Prostate gland (tissue), 2 donors: Measurements from ENCODE around the gene RAD51B. TPM values are rescaled to one million over a fixed set of nuclear protein-coding genes. Genes with fewer than 3 reads are reported as not detected.

Source experiments
- DNase-seq: peaks from one replicate; pipeline ENCODE4 v3.0.0-alpha.2; 2019; ENCODE audit warnings: low spot score
- H3K27ac ChIP-seq, 2 donors: fragments of 200-600 bp; sonication (generic); 2 replicates each; pipeline ENCODE4 v1.5.1; 2017 to 2019
- H3K27me3 ChIP-seq: fragments of 200-600 bp; sonication (generic); replicated peaks from 2 replicates; pipeline ENCODE4 v1.5.1; 2019; ENCODE audit not compliant: insufficient read depth
- H3K36me3 ChIP-seq, 2 donors: fragments of 200-600 bp; sonication (generic); 1 replicate in 1 of 2; 2 replicates in 1 of 2; pipeline versions ENCODE4 v1.5.1 to v1.8.1; 2017 to 2019
- H3K4me1 ChIP-seq: fragments of 200-600 bp; sonication (generic); replicated peaks from 2 replicates; pipeline ENCODE4 v1.5.1; 2019
- H3K4me3 ChIP-seq, 2 donors: fragments of 200-600 bp; sonication (generic); 2 replicates each; pipeline ENCODE4 v1.5.1; 2017 to 2019
- H3K9me3 ChIP-seq: fragments of 200-600 bp; sonication (generic); 2 replicates; pipeline ENCODE4 v1.5.1; 2017
- CTCF ChIP-seq, 4 experiments: fragments of 200-600 bp in 2 of 4; fragments of 450-650 bp in 2 of 4; sonication (generic) in 2 of 4; IDR thresholded peaks; 1 replicate in 3 of 4; 2 replicates in 1 of 4; pipeline ENCODE4 v1.5.1; 2016 to 2019; ENCODE audit warnings: antibody characterized with exemption in 4 of 4, mild to moderate bottlenecking in 2 of 4, moderate library complexity in 2 of 4
- POLR2A ChIP-seq: fragments of 450-650 bp; IDR thresholded peaks from one replicate; pipeline ENCODE4 v1.6.1; 2016; ENCODE audit warnings: antibody characterized with exemption, mild to moderate bottlenecking
- POLR2AphosphoS5 ChIP-seq: sonication (generic); formaldehyde crosslinking; IDR thresholded peaks from one replicate; pipeline ENCODE4 v1.6.1; 2017; ENCODE audit warnings: antibody characterized with exemption
- WGBS: methylation state at CpG from one replicate; pipeline ENCODE4 v1.1.5; 2018; 5-methylcytosine and 5-hydroxymethylcytosine counted together
- intact Hi-C: fragments of 100-400 bp; cut with DNase I; formaldehyde crosslinking; loops from one replicate; pipeline ENCODE4 v1.14.2; 2022
- total RNA-seq, 2 donors: library from RNA; depleted of rRNA; stranded (reverse); fragments of >200 nt; gene quantifications; one replicate each; pipeline ENCODE4 v1.1.0, GENCODE V29; 2016

The RAD51B gene
- total RNA-seq, 2 donors from 2014 or later = 14.9 to 35.8 TPM

GRCh38 chr14:68413509-68413908, 593.9 kb downstream of the RAD51B start:
- H3K27ac ChIP-seq = no peak overlapping the region
- no peak for DNase-seq

GRCh38 chr14:68414121-68414520, 594.5 kb downstream of the RAD51B start:
- no peak overlapping the region for H3K27ac ChIP-seq
- H3K9me3 ChIP-seq = no peaks in the 10 kb centered on the region
- DNase-seq = no peak
- H3K4me1 ChIP-seq = no peaks in the 10 kb centered on the region
- no peak overlapping the region for H3K4me3 ChIP-seq
- 81% methylated on average over 2 of the region's 2 CpGs for WGBS
- intact Hi-C loops = no loop called here
- no peaks in the 10 kb centered on the region for H3K36me3 ChIP-seq
- no peaks in the 10 kb centered on the region for H3K27me3 ChIP-seq
- TF ChIP-seq POLR2AphosphoS5 (no peak), CTCF (IDR thresholded peaks at IDR 0.05) (no peak), POLR2A (no peak)

More at GRCh38 chr14:68413509-68413908, 593.9 kb downstream of the RAD51B start:
- Histone ChIP-seq H3K4me3 (no peak overlapping the region), H3K9me3 (no peaks in the 10 kb centered on the region), H3K4me1 (no peaks in the 10 kb centered on the region), H3K36me3 (no peaks in the 10 kb centered on the region), H3K27me3 (no peaks in the 10 kb centered on the region)
- TF ChIP-seq POLR2AphosphoS5 (no peak), POLR2A (no peak), CTCF (IDR thresholded peaks at IDR 0.05) (no peak)
- intact Hi-C loops = no loop called here
- 94% methylated on average over 3 of the region's 3 CpGs for WGBS

- WGBS = 85% methylated on average over 4 of the region's 4 CpGs
- intact Hi-C loops = no loop called here
- no peaks in the 10 kb centered on the region for H3K4me1 ChIP-seq
Observed at GRCh38 chr14:68416171-68416570, 596.6 kb downstream of the RAD51B start.

GRCh38 chr14:68417009-68417650, 597.6 kb downstream of the RAD51B start:
- intact Hi-C loops = no loop called here
- 89% methylated on average over 5 of the region's 5 CpGs for WGBS
- Histone ChIP-seq H3K9me3 (no peaks in the 10 kb centered on the region), H3K27ac (no peak overlapping the region), H3K27me3 (no peaks in the 10 kb centered on the region), H3K4me1 (no peaks in the 10 kb centered on the region), H3K36me3 (no peaks in the 10 kb centered on the region), H3K4me3 (no peak overlapping the region)
- DNase-seq = no peak
- TF ChIP-seq CTCF (IDR thresholded peaks at IDR 0.05) (no peak), POLR2AphosphoS5 (no peak), POLR2A (no peak)

More at GRCh38 chr14:68416171-68416570, 596.6 kb downstream of the RAD51B start:
- Histone ChIP-seq H3K9me3 (no peaks in the 10 kb centered on the region), H3K36me3 (no peaks in the 10 kb centered on the region), H3K27ac (no peak overlapping the region), H3K4me3 (no peak overlapping the region), H3K27me3 (no peaks in the 10 kb centered on the region)
- no peak for TF ChIP-seq POLR2A
- TF ChIP-seq POLR2AphosphoS5 = no peak
- no peak for TF ChIP-seq CTCF (IDR thresholded peaks at IDR 0.05)
- no peak for DNase-seq
